Tongue (tissue), 2 donors: ENCODE data around the gene TRMT10C. TPM values are rescaled to one million over a fixed set of nuclear protein-coding genes. Genes with fewer than 3 reads are reported as not detected.

Experiments
- small RNA-seq: library from RNA; depleted of rRNA; stranded (forward); fragments of <200 nt; gene quantifications from one replicate; pipeline ENCODE3, GENCODE V24; 2014; ENCODE audit warnings: low replicate concordance
- total RNA-seq: library from RNA; depleted of rRNA; stranded (reverse); fragments of >200 nt; gene quantifications from one replicate; pipeline ENCODE4 v1.2.3, GENCODE V29; 2014

Gene TRMT10C
- total RNA-seq, 1 donor from 2014 or later, result 34.4 TPM

Small RNA genes within 50 kb of the gene (small RNA-seq; reads per million reads assigned to genes)
- not detected for gene RNU6-1256P

Other genes with a start within 250 kb of the TRMT10C start
- gene IMPG2, start 241.3 kb upstream of the TRMT10C start, total RNA-seq, result 2.1 TPM
- gene SENP7, start 48.7 kb upstream of the TRMT10C start, total RNA-seq, result 57.4 TPM
- gene PCNP, start 12.3 kb downstream of the TRMT10C start, total RNA-seq, result 134 TPM
- gene ZBTB11, start 115.3 kb downstream of the TRMT10C start, total RNA-seq, result 33.5 TPM
- gene RPL24, start 124.8 kb downstream of the TRMT10C start, total RNA-seq, result 1,467 TPM
- 34.9 TPM for gene CEP97, start 162.7 kb downstream of the TRMT10C start, total RNA-seq
- 24.8 TPM for gene NXPE3, start 217.3 kb downstream of the TRMT10C start, total RNA-seq